GM19238 (cell line): ENCODE measurements around the gene SIL1.

ENCODE experiments used
- DNase-seq: peaks from one replicate; pipeline ENCODE4 v3.0.0; 2011; ENCODE audit warnings: low spot score; ENCODE audit not compliant: insufficient read length

SIL1 gene

GRCh38 chr5:138962614-138963370, 235.4 kb downstream of the SIL1 start:
- no peak for DNase-seq

- DNase-seq, result no peak
Measured at GRCh38 chr5:138961729-138962128, 236.4 kb downstream of the SIL1 start.

GRCh38 chr5:138961221-138961620, 236.9 kb downstream of the SIL1 start:
- DNase-seq, result no peak

- no peak for DNase-seq
Measured at GRCh38 chr5:138960145-138960692, 237.9 kb downstream of the SIL1 start.

GRCh38 chr5:138956801-138957200, 241.4 kb downstream of the SIL1 start:
- DNase-seq, result no peak

GRCh38 chr5:138955671-138956295, 242.4 kb downstream of the SIL1 start:
- DNase-seq, result no peak

- no peak for DNase-seq
Measured at GRCh38 chr5:138955013-138955660, 243.0 kb downstream of the SIL1 start.

GRCh38 chr5:138954257-138955012, 243.7 kb downstream of the SIL1 start:
- DNase-seq, result no peak

- peak; percentile 60 for DNase-seq
Measured at GRCh38 chr5:138953387-138954256, 244.5 kb downstream of the SIL1 start.

GRCh38 chr5:138952962-138953361, 245.2 kb downstream of the SIL1 start:
- no peak for DNase-seq

GRCh38 chr5:138951986-138952735, 246.0 kb downstream of the SIL1 start:
- no peak for DNase-seq

GRCh38 chr5:138951091-138951985, 246.8 kb downstream of the SIL1 start:
- no peak for DNase-seq

GRCh38 chr5:138950421-138951031, 247.6 kb downstream of the SIL1 start:
- no peak for DNase-seq

GRCh38 chr5:138949988-138950387, 248.2 kb downstream of the SIL1 start:
- DNase-seq, result no peak

- DNase-seq, result no peak
Measured at GRCh38 chr5:138949223-138949574, 249.0 kb downstream of the SIL1 start.

- DNase-seq, result no peak
Measured at GRCh38 chr5:138948471-138949222, 249.5 kb downstream of the SIL1 start.

- DNase-seq, result no peak
Measured at GRCh38 chr5:138947780-138948179, 250.4 kb downstream of the SIL1 start.
